TTC549 (cell line): ENCODE results near the gene DESI2.

Experiments
- FAIRE-seq: peaks from 2 replicates; lab custom pipeline; 2012; peaks lifted over from hg19 to GRCh38; lab: Jason Lieb, UNC

The DESI2 gene

GRCh38 chr1:244652623-244653438 lies at the start of gene DESI2:
DESI2 (plus strand) TSS chr1:244653126; CDS start chr1:244653314, 188 bp downstream.
- FAIRE-seq: peak; percentile 98

GRCh38 chr1:244603498-244603897 lies 49.4 kb upstream of the DESI2 start:
- peak; percentile 99 for FAIRE-seq

GRCh38 chr1:244605835-244606370 lies 47.0 kb upstream of the DESI2 start:
- no peak for FAIRE-seq

DNA sequence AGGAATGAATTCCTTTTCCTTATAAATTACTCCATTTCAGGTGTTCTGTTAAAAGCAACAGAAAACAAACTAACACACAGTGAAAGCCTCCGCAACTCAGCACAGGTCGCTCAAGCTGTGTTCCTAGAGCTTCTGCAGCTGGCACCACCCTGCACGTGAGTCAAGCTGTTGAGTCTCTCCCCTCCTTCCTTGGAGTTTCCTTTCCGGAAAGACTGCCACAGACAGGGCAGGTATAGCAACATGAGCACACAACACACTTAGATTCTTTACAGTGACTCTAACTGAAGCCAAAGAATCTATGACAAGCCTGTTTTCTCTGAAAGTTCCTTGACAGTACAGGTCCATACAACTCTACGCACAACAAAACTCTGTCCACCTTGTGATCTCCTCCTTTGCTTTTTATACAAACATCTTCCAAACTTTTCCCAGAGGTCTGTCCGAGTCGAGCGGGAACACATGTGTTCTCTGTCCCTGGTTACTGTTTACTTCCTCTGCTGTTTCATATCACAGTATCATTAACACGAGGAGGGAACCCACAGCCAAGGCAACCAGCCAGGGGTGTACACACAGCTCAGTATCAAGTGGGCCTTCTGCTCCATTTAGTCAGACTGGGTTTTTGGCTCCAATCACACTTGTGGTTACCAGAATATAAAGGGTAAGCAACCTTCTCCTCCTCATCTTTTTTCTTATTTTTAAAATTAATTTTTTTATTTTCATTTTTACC lies 38.7 kb upstream of the DESI2 start:
- no peak for FAIRE-seq

- no peak for FAIRE-seq
These were observed 38.0 kb upstream of the DESI2 start for GRCh38 chr1:244614879-244615278.

GRCh38 chr1:244615301-244615700 lies 37.6 kb upstream of the DESI2 start:
- no peak for FAIRE-seq

DNA sequence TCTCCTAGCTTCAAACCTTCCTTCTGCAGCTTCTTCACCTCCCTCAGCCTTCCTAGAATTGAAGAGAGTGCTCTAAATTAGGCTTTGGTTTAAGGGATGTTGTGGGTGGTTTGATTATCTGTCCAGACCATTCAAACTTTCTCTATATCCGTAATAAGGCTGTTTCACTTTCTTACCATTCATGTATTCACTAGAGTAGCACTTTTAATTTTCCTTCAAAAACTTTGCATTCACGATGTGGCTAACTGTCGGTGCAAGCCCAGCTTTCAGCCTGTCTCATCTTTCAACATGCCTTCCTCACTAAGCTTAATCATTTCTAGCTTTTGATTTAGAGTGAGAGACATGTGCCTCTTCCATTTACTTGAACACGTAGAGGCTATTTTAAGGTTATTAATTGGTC lies 26.2 kb upstream of the DESI2 start:
- no peak for FAIRE-seq

- FAIRE-seq: no peak
These were observed 24.1 kb upstream of the DESI2 start for GRCh38 chr1:244628789-244629188.

DNA sequence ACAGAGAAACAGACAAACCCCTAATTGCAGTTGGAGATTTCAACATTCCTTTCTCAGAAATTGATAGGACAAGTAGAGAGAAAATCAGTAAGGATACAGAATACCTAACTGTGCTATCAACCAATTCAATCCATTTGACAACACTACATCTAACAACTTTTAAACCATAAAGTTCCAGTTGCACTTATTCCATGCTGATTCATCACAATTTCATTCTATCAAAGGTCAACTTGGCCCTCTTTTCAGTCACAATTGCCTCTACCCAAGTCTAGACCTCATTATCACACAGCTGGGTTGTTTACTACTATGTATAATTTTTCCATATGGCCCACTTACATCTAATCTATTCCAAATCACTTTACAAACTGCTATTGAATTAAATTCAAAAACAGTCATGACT lies 19.8 kb upstream of the DESI2 start:
- no peak for FAIRE-seq

DNA sequence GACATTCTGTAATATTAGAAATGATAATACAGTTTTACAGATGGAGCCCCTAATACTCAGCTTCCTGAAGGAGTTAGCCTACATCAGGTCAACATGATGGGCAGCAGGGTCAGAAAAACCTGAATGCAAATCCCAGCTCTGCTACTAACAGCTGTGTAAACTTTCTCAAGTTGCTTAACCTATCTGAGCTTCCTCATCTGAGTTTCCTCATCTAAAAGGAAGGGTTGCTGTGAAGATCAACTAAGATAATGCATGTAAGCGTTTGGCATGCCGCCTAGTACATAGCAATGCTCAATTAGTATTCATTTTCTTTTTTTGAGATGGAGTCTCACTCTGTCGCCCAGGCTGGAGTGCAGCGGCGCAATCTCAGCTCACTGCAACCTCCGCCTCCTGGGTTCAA lies 18.4 kb upstream of the DESI2 start:
- FAIRE-seq: no peak

- no peak for FAIRE-seq
These were observed 16.3 kb upstream of the DESI2 start for GRCh38 chr1:244636488-244637259.

DNA sequence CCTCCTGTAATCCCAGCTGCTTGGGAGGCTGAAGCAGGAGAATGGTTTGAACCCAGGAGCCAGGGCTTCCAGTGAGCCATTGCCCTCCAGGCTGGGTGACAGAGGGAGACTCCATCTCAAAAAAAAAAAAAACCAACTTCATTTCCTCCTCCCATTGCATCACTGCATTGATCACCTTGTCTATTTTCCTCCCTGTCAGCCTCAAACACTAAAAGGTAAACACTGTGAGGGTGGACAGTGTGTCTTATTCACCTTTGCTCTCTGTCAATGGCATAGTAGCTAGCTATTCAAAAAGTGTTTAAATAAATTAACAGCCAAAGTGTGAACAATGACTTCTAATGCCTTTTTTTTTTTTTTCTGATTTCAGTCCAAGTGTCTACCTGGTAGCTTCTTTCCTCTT lies 13.4 kb upstream of the DESI2 start:
- FAIRE-seq: no peak

DNA sequence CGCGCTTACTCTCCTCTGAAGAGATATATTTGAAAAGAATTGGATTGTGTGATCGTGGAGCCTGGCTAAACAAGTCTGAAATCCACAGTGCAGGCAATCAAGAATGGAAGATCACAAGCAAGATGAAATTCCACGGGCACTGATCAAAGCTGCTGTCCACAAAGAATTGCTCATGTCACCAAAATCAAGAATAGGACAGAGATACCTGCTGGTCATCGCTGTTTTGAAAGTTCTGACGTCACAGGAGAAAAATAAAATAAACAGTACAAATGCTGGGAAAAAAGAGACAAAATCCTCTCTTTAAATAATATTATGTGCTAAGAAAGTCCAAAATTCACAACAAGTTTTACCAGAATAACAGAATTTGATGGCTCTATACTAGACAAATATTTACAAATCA lies 12.0 kb upstream of the DESI2 start:
- no peak for FAIRE-seq

GRCh38 chr1:244642526-244642925 lies 10.4 kb upstream of the DESI2 start:
- FAIRE-seq: no peak

DNA sequence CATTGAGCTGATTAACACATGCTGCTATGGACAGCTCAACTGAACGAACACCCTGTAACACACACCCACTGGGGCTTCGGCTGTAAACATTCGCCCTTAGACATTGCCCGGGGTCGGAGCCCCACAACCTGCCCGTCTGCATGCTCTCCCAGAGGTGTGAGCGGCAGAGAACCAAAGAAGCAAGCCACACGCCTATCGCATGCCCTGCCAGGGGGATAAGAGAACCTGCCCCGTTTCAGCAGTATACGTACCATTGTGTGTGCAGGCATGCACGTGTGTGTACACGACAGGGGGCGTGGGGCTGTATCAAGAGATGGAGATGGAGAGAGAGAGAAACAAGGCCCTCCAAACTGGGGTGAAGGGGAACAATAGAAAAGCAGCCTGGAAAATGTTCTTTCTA lies 9.9 kb upstream of the DESI2 start:
- FAIRE-seq: no peak

DNA sequence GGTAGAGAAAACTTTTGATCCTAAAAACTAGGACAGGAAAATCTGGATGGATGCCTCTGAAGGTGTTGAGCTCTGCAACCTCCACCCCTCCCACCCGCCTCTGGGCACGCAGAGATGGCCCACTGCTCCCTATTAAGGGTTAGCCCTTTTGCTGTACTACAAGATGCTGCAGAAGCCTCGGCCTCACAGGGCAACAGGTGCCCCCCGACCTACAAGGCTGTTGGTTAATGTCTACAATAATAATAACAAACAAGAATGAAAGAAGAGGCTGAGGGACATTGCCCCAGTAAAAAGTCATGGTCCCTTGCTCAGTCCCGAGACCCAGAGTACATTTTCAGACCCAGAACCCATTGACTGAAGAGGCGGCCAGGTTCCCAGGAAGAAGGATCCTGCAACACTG lies 7.5 kb upstream of the DESI2 start:
- no peak for FAIRE-seq

- no peak for FAIRE-seq
These were observed 7.0 kb upstream of the DESI2 start for GRCh38 chr1:244645890-244646289.

DNA sequence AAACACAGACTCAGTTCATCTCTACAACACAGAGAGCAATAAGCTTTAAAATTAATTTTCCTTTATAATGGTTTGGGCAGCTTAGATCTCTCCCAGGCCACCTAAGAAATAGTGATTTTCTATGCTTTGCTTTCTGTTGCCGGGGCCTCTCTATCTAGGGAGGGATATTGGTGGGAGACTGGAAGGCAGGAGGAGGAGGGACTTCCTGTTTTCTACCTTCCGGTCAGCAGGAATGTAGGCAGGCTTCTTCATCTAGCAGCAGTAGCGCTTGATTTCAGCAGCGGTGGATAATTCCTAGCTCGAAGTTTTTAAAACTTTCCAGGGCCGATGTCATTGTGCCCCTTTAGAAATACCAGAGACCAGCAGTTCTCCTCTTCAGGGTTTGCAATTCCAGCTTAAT lies 5.1 kb upstream of the DESI2 start:
- no peak for FAIRE-seq

GRCh38 chr1:244651956-244652622 lies 837 bp upstream of the DESI2 start:
- no peak for FAIRE-seq

DNA sequence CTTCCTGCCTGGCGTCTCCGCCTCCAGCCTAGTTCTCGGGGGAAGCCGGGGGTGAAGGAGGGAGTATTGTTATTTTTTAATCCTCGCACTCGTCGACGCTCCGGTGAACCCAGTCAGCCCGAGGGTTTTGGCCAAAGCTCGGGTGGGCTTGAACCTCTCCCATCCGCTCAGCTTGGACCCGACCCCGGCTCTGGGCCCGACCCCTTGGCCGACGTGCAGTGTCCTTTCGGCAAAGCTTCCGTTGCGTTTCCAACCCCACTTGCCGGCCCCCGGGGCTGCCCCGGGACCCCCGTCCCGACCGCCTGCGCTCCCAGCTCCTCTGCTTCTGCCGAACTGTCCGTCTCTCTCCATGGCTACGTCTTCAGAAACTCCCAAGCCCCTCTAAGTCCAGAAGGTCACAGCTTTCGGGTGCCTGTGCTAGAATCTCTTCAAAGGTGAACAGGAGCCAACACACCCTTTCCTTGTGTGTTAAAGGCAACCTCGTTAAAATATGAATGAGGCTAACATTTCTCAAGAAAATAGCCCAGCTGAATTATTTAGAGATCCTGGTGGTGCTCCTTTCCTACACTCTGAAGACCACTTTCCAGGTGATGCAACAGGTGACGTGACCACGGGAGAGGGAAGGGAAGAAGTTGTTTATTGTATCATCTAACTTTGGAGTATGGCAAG lies 647 bp downstream of the DESI2 start:
- FAIRE-seq: no peak
